Measurements from ENCODE around the gene ARHGEF17.

DNA sequence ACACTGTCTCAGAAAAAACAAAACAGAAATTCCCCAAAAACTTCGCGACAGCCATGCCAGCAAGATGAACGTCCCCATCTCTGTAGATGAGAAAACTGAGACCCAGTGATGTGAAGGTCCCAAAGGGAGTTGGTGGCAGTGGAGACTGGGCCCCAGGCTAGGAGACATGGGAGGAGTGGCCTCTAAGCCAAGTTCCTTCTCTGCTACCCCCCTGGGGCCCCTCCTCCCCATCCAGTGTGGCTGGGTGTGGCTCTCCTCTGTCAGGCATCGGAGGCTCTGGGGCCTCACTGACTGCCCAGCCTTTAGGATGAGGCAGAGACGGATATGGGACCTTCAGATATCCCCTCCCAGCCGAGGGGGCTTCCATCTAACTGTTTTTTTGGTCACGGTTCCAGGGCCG lies 77.9 kb downstream of the ARHGEF17 start:
- no peak for TF ChIP-seq POLR2A (IDR thresholded peaks at IDR 0.05)
- no peak for TF ChIP-seq CTCF (IDR thresholded peaks at IDR 0.05)
- no peak for TF ChIP-seq POLR2AphosphoS5 (IDR thresholded peaks at IDR 0.05)

All from transverse colon (tissue), 4 donors.